ENCODE results near the gene CPNE4.

CPNE4 gene

DNA sequence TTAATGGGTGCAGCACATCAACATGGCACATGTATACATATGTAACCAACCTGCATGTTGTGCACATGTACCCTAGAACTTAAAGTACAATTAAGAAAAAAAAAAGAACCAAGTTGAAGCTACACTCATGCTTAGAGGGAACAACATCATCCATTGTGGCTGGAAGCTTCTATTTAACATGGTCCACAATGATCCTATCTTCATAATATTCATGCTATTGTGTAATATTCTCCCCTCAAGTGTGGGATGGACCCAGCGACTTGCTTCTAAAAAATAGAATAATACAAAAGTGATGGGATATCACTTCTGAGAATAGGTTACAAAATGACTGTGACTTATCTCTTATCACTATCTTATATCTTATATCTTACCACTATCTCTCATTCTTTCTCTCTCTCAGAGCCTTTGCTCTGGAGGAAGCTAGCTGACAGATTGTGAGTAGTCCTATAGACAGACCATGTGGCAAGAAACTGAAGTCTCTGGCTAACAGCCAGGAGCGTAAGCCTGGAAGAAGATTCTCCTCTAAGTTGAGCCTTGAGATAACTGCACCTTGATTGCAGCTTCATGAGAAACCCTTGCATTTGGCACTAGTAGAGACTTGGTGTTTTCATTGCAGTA is 333.6 kb downstream of the CPNE4 start:
- no peaks in the 10 kb centered on the region for H3K9me3 ChIP-seq (ENCODE audit: control insufficient read depth in 1 of 2, low read length in 2 of 2)
- no peaks in the 10 kb centered on the region for H3K27me3 ChIP-seq (ENCODE audit: control insufficient read depth in 1 of 2, insufficient read depth in 2 of 2, low read length in 2 of 2)
- no peak overlapping the region for H3K27ac ChIP-seq (ENCODE audit: low read depth, low read length)
- H3K36me3 ChIP-seq (ENCODE audit: control insufficient read depth in 1 of 2, insufficient read depth in 2 of 2, low read length in 2 of 2), result no peaks in the 10 kb centered on the region
- H3K9ac ChIP-seq (ENCODE audit: low read depth in 1 of 2, low read length in 2 of 2), result no peak overlapping the region
- H3K4me1 ChIP-seq (ENCODE audit: control insufficient read depth in 1 of 2, insufficient read depth in 2 of 2, low read length in 2 of 2), result no peaks in the 10 kb centered on the region
- H3K4me3 ChIP-seq (ENCODE audit: low read depth in 1 of 2, low read length in 2 of 2), result no peak overlapping the region

GRCh38 chr3:131699001-131699400 is 335.8 kb downstream of the CPNE4 start:
- H3K9ac ChIP-seq (ENCODE audit: low read depth in 1 of 2, low read length in 2 of 2), result no peak overlapping the region
- no peak overlapping the region for H3K4me3 ChIP-seq (ENCODE audit: low read depth in 1 of 2, low read length in 2 of 2)
- no peaks in the 10 kb centered on the region for H3K27me3 ChIP-seq (ENCODE audit: control insufficient read depth in 1 of 2, insufficient read depth in 2 of 2, low read length in 2 of 2)
- H3K27ac ChIP-seq (ENCODE audit: low read depth, low read length), result no peak overlapping the region
- no peaks in the 10 kb centered on the region for H3K36me3 ChIP-seq (ENCODE audit: control insufficient read depth in 1 of 2, insufficient read depth in 2 of 2, low read length in 2 of 2)
- H3K4me1 ChIP-seq (ENCODE audit: control insufficient read depth in 1 of 2, insufficient read depth in 2 of 2, low read length in 2 of 2), result no peaks in the 10 kb centered on the region
- H3K9me3 ChIP-seq (ENCODE audit: control insufficient read depth in 1 of 2, low read length in 2 of 2), result no peaks in the 10 kb centered on the region

DNA sequence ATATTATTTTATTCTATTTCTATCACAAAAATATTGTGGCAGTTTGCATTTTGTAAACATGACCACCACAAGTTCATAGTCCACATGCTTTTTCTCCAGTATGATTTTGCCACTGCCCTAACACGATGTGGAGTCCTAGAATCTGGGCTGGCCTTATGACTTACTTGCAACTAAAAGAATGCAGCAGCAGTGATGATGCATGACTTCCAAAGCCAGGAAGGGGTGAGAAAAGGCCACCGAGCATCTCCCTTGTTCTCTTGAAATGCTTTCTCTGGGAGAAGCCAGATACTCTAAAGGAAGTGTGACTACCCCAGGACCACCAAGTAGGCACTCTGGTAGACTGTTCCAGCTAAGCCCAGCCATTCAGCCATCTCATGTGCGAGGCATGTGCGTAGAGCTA is 340.4 kb downstream of the CPNE4 start:
- no peaks in the 10 kb centered on the region for H3K4me1 ChIP-seq (ENCODE audit: control insufficient read depth in 1 of 2, insufficient read depth in 2 of 2, low read length in 2 of 2)
- H3K36me3 ChIP-seq (ENCODE audit: control insufficient read depth in 1 of 2, insufficient read depth in 2 of 2, low read length in 2 of 2), result no peaks in the 10 kb centered on the region
- H3K9ac ChIP-seq (ENCODE audit: low read depth in 1 of 2, low read length in 2 of 2), result no peak overlapping the region
- H3K27me3 ChIP-seq (ENCODE audit: control insufficient read depth in 1 of 2, insufficient read depth in 2 of 2, low read length in 2 of 2), result no peaks in the 10 kb centered on the region
- no peak overlapping the region for H3K4me3 ChIP-seq (ENCODE audit: low read depth in 1 of 2, low read length in 2 of 2)
- no peaks in the 10 kb centered on the region for H3K9me3 ChIP-seq (ENCODE audit: control insufficient read depth in 1 of 2, low read length in 2 of 2)
- H3K27ac ChIP-seq (ENCODE audit: low read depth, low read length), result no peak overlapping the region

DNA sequence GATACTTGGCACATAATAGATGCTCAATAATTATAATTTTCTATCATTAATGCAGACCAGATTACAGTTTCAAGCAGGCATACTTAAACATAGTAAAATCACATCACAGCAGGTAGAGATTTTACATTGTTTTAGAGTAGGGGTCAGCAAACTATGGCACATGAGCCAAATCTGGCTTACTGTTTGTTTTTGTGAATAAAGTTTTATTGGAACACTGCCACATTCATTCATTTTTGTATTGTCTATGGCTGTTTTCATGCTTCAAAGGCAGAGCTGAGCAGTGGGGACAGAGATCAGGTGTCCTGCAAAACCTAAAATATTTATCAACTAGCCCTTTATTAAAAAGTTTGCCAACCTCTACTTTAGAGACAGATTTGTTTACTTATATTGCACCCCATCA is 342.5 kb downstream of the CPNE4 start:
- H3K4me1 ChIP-seq (ENCODE audit: control insufficient read depth in 1 of 2, insufficient read depth in 2 of 2, low read length in 2 of 2), result no peaks in the 10 kb centered on the region
- H3K9me3 ChIP-seq (ENCODE audit: control insufficient read depth in 1 of 2, low read length in 2 of 2), result no peaks in the 10 kb centered on the region
- no peaks in the 10 kb centered on the region for H3K27me3 ChIP-seq (ENCODE audit: control insufficient read depth in 1 of 2, insufficient read depth in 2 of 2, low read length in 2 of 2)
- H3K9ac ChIP-seq (ENCODE audit: low read depth in 1 of 2, low read length in 2 of 2), result no peak overlapping the region
- no peaks in the 10 kb centered on the region for H3K36me3 ChIP-seq (ENCODE audit: control insufficient read depth in 1 of 2, insufficient read depth in 2 of 2, low read length in 2 of 2)
- no peak overlapping the region for H3K27ac ChIP-seq (ENCODE audit: low read depth, low read length)
- no peak overlapping the region for H3K4me3 ChIP-seq (ENCODE audit: low read depth in 1 of 2, low read length in 2 of 2)

GRCh38 chr3:131690800-131691199 is 344.0 kb downstream of the CPNE4 start:
- H3K27me3 ChIP-seq (ENCODE audit: control insufficient read depth in 1 of 2, insufficient read depth in 2 of 2, low read length in 2 of 2), result no peaks in the 10 kb centered on the region
- no peak overlapping the region for H3K27ac ChIP-seq (ENCODE audit: low read depth, low read length)
- H3K36me3 ChIP-seq (ENCODE audit: control insufficient read depth in 1 of 2, insufficient read depth in 2 of 2, low read length in 2 of 2), result no peaks in the 10 kb centered on the region
- no peak overlapping the region for H3K4me3 ChIP-seq (ENCODE audit: low read depth in 1 of 2, low read length in 2 of 2)
- no peaks in the 10 kb centered on the region for H3K4me1 ChIP-seq (ENCODE audit: control insufficient read depth in 1 of 2, insufficient read depth in 2 of 2, low read length in 2 of 2)
- H3K9me3 ChIP-seq (ENCODE audit: control insufficient read depth in 1 of 2, low read length in 2 of 2), result no peaks in the 10 kb centered on the region
- H3K9ac ChIP-seq (ENCODE audit: low read depth in 1 of 2, low read length in 2 of 2), result no peak overlapping the region

- H3K4me3 ChIP-seq (ENCODE audit: low read depth in 1 of 2, low read length in 2 of 2), result no peak overlapping the region
- no peaks in the 10 kb centered on the region for H3K27me3 ChIP-seq (ENCODE audit: control insufficient read depth in 1 of 2, insufficient read depth in 2 of 2, low read length in 2 of 2)
- H3K4me1 ChIP-seq (ENCODE audit: control insufficient read depth in 1 of 2, insufficient read depth in 2 of 2, low read length in 2 of 2), result no peaks in the 10 kb centered on the region
- H3K9ac ChIP-seq (ENCODE audit: low read depth in 1 of 2, low read length in 2 of 2), result no peak overlapping the region
- no peaks in the 10 kb centered on the region for H3K36me3 ChIP-seq (ENCODE audit: control insufficient read depth in 1 of 2, insufficient read depth in 2 of 2, low read length in 2 of 2)
- H3K27ac ChIP-seq (ENCODE audit: low read depth, low read length), result no peak overlapping the region
- H3K9me3 ChIP-seq (ENCODE audit: control insufficient read depth in 1 of 2, low read length in 2 of 2), result no peaks in the 10 kb centered on the region
These were observed 346.4 kb downstream of the CPNE4 start for GRCh38 chr3:131688370-131688769.

DNA sequence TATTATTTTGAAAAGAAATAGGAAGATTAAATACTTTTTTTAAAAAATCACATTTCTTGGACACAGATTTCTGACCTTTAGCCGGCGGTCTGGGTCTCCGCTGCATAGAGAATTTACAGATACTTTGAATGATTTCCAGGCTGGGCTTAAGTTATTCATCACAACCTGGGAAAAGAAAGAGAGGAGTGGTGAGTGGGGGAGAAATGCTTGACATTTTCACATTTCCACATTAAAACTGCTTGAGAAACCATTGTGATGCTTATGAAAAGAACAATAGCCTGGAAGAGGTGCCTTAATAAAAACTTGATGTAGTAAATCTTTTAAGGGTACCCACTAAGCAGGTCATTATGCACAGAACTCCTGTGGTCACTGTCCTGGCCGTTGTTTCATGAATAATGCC is 365.2 kb downstream of the CPNE4 start:
- Histone ChIP-seq H3K27ac (ENCODE audit: low read depth, low read length) (no peak overlapping the region), H3K9me3 (ENCODE audit: control insufficient read depth in 1 of 2, low read length in 2 of 2) (no peaks in the 10 kb centered on the region), H3K4me1 (ENCODE audit: control insufficient read depth in 1 of 2, insufficient read depth in 2 of 2, low read length in 2 of 2) (no peaks in the 10 kb centered on the region), H3K36me3 (ENCODE audit: control insufficient read depth in 1 of 2, insufficient read depth in 2 of 2, low read length in 2 of 2) (no peaks in the 10 kb centered on the region), H3K27me3 (ENCODE audit: control insufficient read depth in 1 of 2, insufficient read depth in 2 of 2, low read length in 2 of 2) (no peaks in the 10 kb centered on the region), H3K9ac (ENCODE audit: low read depth in 1 of 2, low read length in 2 of 2) (no peak overlapping the region), H3K4me3 (ENCODE audit: low read depth in 1 of 2, low read length in 2 of 2) (no peak overlapping the region)

GRCh38 chr3:131658771-131659170 is 376.0 kb downstream of the CPNE4 start:
- H3K4me1 ChIP-seq (ENCODE audit: control insufficient read depth in 1 of 2, insufficient read depth in 2 of 2, low read length in 2 of 2), result no peaks in the 10 kb centered on the region
- H3K27me3 ChIP-seq (ENCODE audit: control insufficient read depth in 1 of 2, insufficient read depth in 2 of 2, low read length in 2 of 2), result no peaks in the 10 kb centered on the region
- no peaks in the 10 kb centered on the region for H3K36me3 ChIP-seq (ENCODE audit: control insufficient read depth in 1 of 2, insufficient read depth in 2 of 2, low read length in 2 of 2)
- no peak overlapping the region for H3K9ac ChIP-seq (ENCODE audit: low read depth in 1 of 2, low read length in 2 of 2)
- H3K4me3 ChIP-seq (ENCODE audit: low read depth in 1 of 2, low read length in 2 of 2), result no peak overlapping the region
- H3K9me3 ChIP-seq (ENCODE audit: control insufficient read depth in 1 of 2, low read length in 2 of 2), result no peaks in the 10 kb centered on the region
- H3K27ac ChIP-seq (ENCODE audit: low read depth, low read length), result no peak overlapping the region

DNA sequence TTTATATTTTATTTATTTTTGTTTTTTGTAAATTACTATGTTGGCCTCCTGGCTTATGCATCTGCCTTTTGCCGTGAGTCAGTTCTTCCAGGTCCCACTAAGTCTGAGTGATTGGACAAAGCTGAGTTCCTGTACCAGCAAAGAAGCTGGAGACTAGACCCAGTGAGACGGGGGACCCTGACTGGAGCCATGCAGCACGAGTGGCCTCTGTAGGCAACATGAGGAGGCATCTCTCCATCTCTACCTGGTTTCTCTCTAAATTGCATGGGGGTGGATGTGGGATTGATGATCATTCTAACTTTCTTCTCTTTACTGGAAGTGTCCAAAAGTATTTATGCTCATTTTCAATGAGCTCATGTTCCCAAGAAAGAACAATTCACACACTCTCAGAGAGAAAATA is 376.7 kb downstream of the CPNE4 start:
- no peaks in the 10 kb centered on the region for H3K4me1 ChIP-seq (ENCODE audit: control insufficient read depth in 1 of 2, insufficient read depth in 2 of 2, low read length in 2 of 2)
- no peak overlapping the region for H3K4me3 ChIP-seq (ENCODE audit: low read depth in 1 of 2, low read length in 2 of 2)
- H3K27ac ChIP-seq (ENCODE audit: low read depth, low read length), result no peak overlapping the region
- no peak overlapping the region for H3K9ac ChIP-seq (ENCODE audit: low read depth in 1 of 2, low read length in 2 of 2)
- no peaks in the 10 kb centered on the region for H3K36me3 ChIP-seq (ENCODE audit: control insufficient read depth in 1 of 2, insufficient read depth in 2 of 2, low read length in 2 of 2)
- no peaks in the 10 kb centered on the region for H3K9me3 ChIP-seq (ENCODE audit: control insufficient read depth in 1 of 2, low read length in 2 of 2)
- no peaks in the 10 kb centered on the region for H3K27me3 ChIP-seq (ENCODE audit: control insufficient read depth in 1 of 2, insufficient read depth in 2 of 2, low read length in 2 of 2)

DNA sequence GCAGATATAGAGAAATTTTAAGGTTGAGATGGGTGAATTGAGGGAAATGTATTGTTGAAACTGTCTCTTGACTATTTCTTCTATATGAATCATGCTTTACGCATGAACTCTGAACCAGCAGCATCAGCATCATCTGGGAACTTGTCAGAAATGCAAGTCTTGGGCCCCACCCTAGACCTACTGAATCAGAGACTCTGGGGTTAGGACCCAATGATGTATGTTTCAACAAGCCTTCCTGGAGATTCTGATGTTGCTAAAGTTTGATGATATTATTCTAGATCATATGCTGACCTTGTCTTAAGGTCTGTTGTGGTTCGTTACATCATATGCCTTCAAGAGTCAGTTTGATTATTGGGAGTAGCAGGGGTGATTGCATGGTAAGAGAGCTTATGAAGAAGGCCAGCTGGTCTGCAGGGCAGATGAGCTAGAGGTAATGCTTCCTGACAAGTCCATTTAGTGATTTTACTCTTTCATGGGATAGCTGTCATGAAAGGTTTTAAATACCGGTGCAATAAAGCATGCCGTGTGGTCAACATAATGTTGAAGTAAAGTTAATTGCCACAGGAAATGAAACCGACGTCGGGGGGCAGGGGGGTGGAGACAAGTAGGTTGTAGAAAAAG is 379.6 kb downstream of the CPNE4 start:
- H3K27me3 ChIP-seq (ENCODE audit: control insufficient read depth in 1 of 2, insufficient read depth in 2 of 2, low read length in 2 of 2), result no peaks in the 10 kb centered on the region
- H3K27ac ChIP-seq (ENCODE audit: low read depth, low read length), result no peak overlapping the region
- H3K4me1 ChIP-seq (ENCODE audit: control insufficient read depth in 1 of 2, insufficient read depth in 2 of 2, low read length in 2 of 2), result no peaks in the 10 kb centered on the region
- no peak overlapping the region for H3K4me3 ChIP-seq (ENCODE audit: low read depth in 1 of 2, low read length in 2 of 2)
- H3K36me3 ChIP-seq (ENCODE audit: control insufficient read depth in 1 of 2, insufficient read depth in 2 of 2, low read length in 2 of 2), result no peaks in the 10 kb centered on the region
- no peaks in the 10 kb centered on the region for H3K9me3 ChIP-seq (ENCODE audit: control insufficient read depth in 1 of 2, low read length in 2 of 2)
- no peak overlapping the region for H3K9ac ChIP-seq (ENCODE audit: low read depth in 1 of 2, low read length in 2 of 2)
